SK-N-SH treated with all-trans-retinoic acid at 6 μM for 48 hours (cell line): ENCODE results near the gene PIGS.

Experiments used
- CSDC2 ChIP-seq: fragments of 250-450 bp; sonication (Bioruptor Pico); IDR thresholded peaks from 2 replicates; pipeline ENCODE4 v1.5.0; 2020; ENCODE audit warnings: mild to moderate bottlenecking, moderate library complexity
- GLIS3 ChIP-seq: fragments of 250-450 bp; sonication (Bioruptor Pico); IDR thresholded peaks from 2 replicates; pipeline ENCODE4 v1.5.0; 2020; ENCODE audit warnings: mild to moderate bottlenecking, moderate library complexity
- PATZ1 ChIP-seq: fragments of 250-450 bp; sonication (Bioruptor Pico); IDR thresholded peaks from 2 replicates; pipeline ENCODE4 v1.8.0; 2020; ENCODE audit warnings: mild to moderate bottlenecking, moderate library complexity, borderline replicate concordance
- RARB ChIP-seq: fragments of 250-450 bp; sonication (Bioruptor Pico); IDR thresholded peaks from 2 replicates; pipeline ENCODE4 v1.8.0; 2021; ENCODE audit warnings: mild to moderate bottlenecking, moderate library complexity
- SNAI2 ChIP-seq: fragments of 250-450 bp; sonication (Bioruptor Pico); IDR thresholded peaks from 2 replicates; pipeline ENCODE4 v1.5.0; 2020; ENCODE audit warnings: mild to moderate bottlenecking, moderate library complexity
- TOX ChIP-seq: fragments of 250-450 bp; sonication (Bioruptor Pico); IDR thresholded peaks from 2 replicates; pipeline ENCODE4 v1.8.0; 2021; ENCODE audit warnings: mild to moderate bottlenecking, moderate library complexity, borderline replicate concordance
- TSHZ2 ChIP-seq: fragments of 250-450 bp; sonication (Bioruptor Pico); IDR thresholded peaks from 2 replicates; pipeline ENCODE4 v1.5.0; 2020; ENCODE audit warnings: mild to moderate bottlenecking, moderate library complexity
- ZFP30 ChIP-seq: fragments of 450-650 bp; formaldehyde crosslinking; IDR thresholded peaks from 2 replicates; pipeline ENCODE4 v1.5.0; 2022; ENCODE audit warnings: mild to moderate bottlenecking, moderate library complexity
- ZNF70 ChIP-seq: fragments of 450-650 bp; formaldehyde crosslinking; IDR thresholded peaks from 2 replicates; pipeline ENCODE4 v1.5.0; 2020; ENCODE audit warnings: mild to moderate bottlenecking, moderate library complexity
- ZNF8 ChIP-seq: fragments of 450-650 bp; formaldehyde crosslinking; IDR thresholded peaks from 2 replicates; pipeline ENCODE4 v1.5.0; 2020; ENCODE audit warnings: mild to moderate bottlenecking, moderate library complexity
- TF ChIP-seq, protein P1 (sequence below): fragments of 250-450 bp; sonication (Bioruptor Pico); IDR thresholded peaks from 2 replicates; pipeline ENCODE4 v1.5.1; 2020; ENCODE audit warnings: low read depth, mild to moderate bottlenecking, moderate library complexity

GRCh38 chr17:28526381-28526780 lies 44.9 kb downstream of the PIGS start:
- TF ChIP-seq PATZ1 (CRISPR knock-in tag) (no peak), ZNF70 (CRISPR knock-in tag) (no peak), TSHZ2 (CRISPR knock-in tag) (no peak), ZNF8 (CRISPR knock-in tag) (no peak), GLIS3 (CRISPR knock-in tag) (no peak), TOX (no peak), RARB (CRISPR knock-in tag) (no peak), ZFP30 (no peak), SNAI2 (no peak), CSDC2 (CRISPR knock-in tag) (no peak)
- TF ChIP-seq, protein P1, sequence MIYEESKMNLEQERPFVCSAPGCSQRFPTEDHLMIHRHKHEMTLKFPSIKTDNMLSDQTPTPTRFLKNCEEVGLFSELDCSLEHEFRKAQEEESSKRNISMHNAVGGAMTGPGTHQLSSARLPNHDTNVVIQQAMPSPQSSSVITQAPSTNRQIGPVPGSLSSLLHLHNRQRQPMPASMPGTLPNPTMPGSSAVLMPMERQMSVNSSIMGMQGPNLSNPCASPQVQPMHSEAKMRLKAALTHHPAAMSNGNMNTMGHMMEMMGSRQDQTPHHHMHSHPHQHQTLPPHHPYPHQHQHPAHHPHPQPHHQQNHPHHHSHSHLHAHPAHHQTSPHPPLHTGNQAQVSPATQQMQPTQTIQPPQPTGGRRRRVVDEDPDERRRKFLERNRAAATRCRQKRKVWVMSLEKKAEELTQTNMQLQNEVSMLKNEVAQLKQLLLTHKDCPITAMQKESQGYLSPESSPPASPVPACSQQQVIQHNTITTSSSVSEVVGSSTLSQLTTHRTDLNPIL, result no peak
